SH-SY5Y (cell line): ENCODE measurements around the gene SLC38A5.

Experiments
- GATA2 ChIP-seq: IDR thresholded peaks from 2 replicates; pipeline ENCODE4 v1.6.1; 2011; ENCODE audit warnings: mild to moderate bottlenecking, low read depth, low read length
- GATA3 ChIP-seq: IDR thresholded peaks from 2 replicates; pipeline ENCODE4 v1.6.1; 2011; ENCODE audit warnings: low read depth, mild to moderate bottlenecking, low read length, moderate library complexity

DNA sequence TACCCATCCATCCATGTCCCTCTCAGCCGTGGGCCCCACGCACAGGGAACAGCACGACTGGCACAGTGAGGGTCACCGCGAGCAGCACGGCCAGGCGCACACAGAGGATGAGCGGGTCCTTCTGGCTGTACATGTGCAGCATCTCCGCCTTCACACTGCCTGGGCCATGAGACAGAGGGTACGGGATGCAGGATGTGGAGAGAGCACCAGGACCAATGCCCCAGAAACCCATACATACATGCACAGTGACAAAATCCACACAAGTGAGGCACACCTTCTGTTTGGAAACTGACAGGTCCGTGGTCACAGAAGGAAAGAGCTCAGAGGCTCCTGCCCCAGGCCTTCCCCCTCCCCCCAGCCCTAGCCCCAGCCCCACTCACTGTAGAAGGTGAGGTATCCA is 9.5 kb downstream of the SLC38A5 start:
- TF ChIP-seq GATA3, result no peak
- no peak for TF ChIP-seq GATA2
